ENCODE data around the gene LCOR.
A peak's percentile ranks its signal among the peaks of the same experiment; 100 is the strongest.
"Not testable (repeated sequence)": the region's sequence is repeated elsewhere in the genome, so short reads cannot be mapped to it uniquely, and the experiment has no call there.

LCOR gene

DNA sequence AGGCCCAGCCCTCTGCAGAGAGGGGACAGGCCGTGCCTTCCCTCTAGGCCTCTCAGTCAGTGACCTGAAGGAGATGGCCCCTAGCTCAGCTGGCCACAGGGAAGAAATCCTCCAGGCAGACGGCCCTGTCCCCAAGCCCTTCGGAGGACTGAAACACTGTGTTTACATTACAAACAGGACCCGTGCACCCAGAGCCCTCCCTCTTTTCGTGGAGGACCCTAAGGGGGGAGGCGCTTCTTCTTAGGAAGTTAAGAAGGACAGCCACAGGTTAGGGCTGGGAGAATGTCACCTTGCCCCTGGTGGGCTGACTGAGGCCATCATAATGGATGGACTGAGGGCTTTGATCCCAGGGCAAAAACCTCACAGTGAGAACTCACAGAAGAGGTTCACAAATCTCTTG, 198.8 kb downstream of the LCOR start:
- TF ChIP-seq, protein P1, sequence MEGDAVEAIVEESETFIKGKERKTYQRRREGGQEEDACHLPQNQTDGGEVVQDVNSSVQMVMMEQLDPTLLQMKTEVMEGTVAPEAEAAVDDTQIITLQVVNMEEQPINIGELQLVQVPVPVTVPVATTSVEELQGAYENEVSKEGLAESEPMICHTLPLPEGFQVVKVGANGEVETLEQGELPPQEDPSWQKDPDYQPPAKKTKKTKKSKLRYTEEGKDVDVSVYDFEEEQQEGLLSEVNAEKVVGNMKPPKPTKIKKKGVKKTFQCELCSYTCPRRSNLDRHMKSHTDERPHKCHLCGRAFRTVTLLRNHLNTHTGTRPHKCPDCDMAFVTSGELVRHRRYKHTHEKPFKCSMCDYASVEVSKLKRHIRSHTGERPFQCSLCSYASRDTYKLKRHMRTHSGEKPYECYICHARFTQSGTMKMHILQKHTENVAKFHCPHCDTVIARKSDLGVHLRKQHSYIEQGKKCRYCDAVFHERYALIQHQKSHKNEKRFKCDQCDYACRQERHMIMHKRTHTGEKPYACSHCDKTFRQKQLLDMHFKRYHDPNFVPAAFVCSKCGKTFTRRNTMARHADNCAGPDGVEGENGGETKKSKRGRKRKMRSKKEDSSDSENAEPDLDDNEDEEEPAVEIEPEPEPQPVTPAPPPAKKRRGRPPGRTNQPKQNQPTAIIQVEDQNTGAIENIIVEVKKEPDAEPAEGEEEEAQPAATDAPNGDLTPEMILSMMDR (conservative IDR thresholded peaks at IDR 0.05): no peak
- no peak overlapping the region for H3K27ac ChIP-seq

DNA sequence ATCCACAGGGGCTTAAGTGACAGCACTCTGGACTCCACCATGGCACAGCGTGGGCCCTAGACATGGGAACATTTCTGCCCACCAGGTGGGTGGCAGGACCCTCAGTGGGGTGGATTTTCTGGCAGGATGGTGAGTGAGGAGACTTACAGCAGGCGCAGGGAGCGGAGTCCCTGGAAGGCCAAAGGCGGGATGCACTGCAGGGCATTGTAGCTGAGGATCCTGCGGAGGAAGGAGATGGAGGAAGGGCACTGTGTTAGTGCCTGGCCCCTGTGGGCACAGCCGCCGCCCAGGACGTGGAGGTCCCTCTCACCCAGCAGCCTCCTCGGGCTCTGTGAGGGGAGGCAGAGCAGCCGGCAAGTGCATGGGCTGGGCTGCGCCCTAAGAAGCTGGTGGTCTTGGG, 199.4 kb downstream of the LCOR start:
- TF ChIP-seq, protein P1 (conservative IDR thresholded peaks at IDR 0.05): no peak
- no peak overlapping the region for H3K27ac ChIP-seq

DNA sequence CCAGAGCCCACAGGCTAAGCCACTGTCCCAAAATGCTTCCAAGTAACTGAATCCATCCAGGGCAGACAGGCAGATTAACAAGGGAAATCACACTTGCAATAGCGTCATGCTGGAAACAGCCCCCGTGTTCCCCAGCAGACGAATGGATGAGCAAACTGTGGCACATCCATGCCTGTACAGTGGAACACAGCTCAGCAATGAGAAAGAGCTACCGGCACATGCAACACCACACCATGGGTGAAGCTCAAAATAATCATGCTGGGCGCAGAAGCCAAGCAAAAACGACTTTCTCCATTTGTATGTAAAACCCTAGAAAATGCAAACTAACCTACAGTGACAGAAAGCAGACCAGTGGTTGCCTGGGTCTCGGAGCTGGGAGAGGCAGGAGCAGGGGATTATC, 200.5 kb downstream of the LCOR start:
- TF ChIP-seq, protein P1 (conservative IDR thresholded peaks at IDR 0.05): no peak
- H3K27ac ChIP-seq: no peak overlapping the region

DNA sequence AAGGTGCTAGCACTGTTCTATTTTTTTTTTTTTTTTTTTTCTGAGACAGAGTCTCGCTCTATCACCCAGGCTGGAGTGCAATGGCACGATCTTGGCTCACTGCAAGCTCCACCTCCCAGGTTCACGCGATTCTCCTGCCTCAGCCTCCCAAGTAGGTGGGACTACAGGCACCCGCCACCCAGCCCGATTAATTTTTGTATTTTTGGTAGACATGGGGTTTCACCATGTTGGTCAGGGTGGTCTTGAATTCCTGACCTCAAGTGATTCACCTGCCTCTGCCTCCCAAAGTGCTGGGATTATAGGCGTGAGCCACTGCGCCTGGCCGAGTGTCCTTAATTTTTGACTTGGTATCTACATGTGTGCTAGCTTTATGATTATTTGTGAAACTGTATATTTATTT, 201.7 kb downstream of the LCOR start:
- not testable (repeated sequence) for H3K27ac ChIP-seq

DNA sequence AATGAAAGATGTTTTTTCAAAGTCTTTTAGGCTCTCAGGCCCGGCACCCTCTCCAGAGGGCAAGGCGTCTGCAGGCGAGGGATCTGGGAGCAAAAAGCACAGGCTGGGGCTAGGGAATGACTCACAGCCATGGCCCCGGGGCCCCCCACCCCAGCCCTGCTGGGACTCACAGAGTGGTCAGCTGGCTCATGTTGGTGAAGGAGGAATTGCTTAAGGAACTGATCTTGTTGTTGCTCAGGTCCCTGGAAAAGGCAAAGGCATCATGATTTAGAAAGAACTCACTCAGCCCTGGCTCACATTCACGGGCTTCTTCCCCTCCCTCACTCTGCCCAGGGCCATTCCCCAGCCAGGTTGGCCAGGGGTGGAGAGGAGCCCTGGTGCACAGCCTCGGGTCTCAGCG, 202.2 kb downstream of the LCOR start:
- TF ChIP-seq, protein P1 (conservative IDR thresholded peaks at IDR 0.05): no peak
- H3K27ac ChIP-seq: no peak overlapping the region

DNA sequence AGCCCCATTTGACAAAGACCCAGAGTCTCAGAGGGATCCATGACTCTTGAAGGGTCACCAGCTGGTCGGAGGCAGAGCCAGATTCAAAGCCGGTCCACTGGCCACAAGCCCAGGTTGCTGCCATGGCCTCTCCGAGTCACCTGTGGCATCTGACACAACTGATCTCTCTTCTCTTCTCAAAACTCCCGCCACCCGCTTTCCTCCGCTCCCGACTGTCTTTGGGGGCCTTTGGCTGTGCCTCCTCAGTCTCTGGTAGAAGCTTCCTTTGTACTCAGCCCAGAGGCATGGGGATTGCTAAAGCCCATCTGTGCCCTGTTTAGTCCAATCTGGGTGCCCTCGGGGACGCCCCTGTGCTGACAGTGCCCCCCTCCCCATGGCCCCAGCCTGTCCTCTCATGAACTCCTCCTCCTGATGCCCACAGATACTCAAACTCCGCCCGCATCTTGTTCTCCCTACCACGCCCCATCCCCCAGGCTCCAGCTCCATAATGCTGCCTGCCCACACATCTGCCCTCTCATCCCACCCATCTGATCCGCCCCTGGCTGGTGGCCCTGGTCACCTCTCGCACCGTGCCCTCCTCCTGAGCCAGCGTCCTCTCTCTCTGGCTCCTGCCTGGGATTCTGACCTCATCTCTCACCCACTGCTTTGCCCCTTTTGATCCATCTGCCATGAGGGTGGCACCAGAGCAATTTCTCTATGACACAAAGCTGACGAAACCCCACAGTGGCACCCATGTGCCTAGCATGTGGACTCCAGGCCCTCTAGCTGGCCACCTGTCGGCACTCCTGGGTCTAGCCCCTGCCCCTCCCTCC, 203.1 kb downstream of the LCOR start:
- TF ChIP-seq, protein P1 (conservative IDR thresholded peaks at IDR 0.05): no peak
- no peak overlapping the region for H3K27ac ChIP-seq

DNA sequence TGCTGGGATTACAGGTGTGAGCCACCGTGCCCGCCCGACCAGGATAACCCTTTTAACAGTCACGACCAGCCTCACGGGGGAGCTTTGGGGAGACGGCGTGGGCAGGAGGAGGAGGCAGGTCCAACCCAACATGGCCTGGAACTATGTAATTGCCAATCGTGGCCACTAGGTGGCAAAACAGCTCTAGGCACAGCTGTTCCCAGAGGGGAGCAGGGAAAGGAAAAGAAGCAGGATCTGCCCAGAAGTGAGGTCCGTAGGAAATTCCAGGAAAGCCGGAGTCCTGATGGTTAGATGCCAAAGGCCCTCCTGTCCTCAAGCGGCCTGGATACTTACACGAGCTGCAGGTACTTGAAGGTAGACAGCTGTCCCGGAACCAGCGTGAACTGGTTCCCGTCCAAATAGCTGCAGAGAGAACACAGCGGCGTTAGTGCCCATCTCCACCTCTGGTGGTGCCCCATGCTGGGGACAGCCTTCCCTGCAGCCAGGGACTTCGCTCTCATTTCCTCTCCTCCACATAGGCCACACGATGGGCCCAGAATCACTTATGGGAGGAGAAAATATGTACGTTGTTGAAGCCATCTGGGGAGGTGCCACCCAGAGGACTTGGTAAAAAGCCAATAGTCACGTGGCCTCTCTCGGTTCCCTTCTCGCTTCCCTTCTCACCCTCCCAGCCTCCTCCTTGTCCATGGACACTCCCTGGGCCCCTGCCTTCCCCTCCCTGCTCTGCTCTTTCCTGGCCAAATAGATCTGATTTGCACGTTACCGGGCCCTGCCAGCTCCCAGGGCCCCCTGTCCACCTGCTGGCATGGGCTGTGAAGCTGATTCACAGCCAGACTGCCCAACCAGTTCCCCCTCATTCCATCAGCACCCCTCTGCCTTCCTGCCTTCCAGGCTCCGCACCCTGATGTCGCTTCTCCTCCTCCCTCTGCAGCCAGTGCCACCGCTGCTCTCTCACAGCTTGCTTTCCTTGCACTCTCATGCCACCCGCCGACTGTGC, 205.6 kb downstream of the LCOR start:
- peak overlapping the region; percentile 67 for H3K27ac ChIP-seq
- TF ChIP-seq, protein P1 (conservative IDR thresholded peaks at IDR 0.05): peak; percentile 90
